Cardiac septum (tissue), 1 donor: ENCODE data around the gene SLC45A1. TPM values are rescaled to one million over a fixed set of nuclear protein-coding genes. Genes with fewer than 3 reads are reported as not detected.

Source experiments
- DNase-seq: peaks from one replicate; pipeline ENCODE4 v3.0.0-alpha.2; 2020; ENCODE audit warnings: low spot score
- intact Hi-C: fragments of 100-400 bp; cut with DNase I; formaldehyde crosslinking; loops from one replicate; pipeline ENCODE4 v1.14.0; 2022
- total RNA-seq: library from RNA; stranded (reverse); fragmentation: NEBNext Ultra II Directional; extraction: Animal tissue kit (Norgen Biotek cat#: 25700); gene quantifications from one replicate; pipeline ENCODE4 v1.2.1, GENCODE V29; 2021
- donor health status: DM: no; HTN: no; CAD: no.

The SLC45A1 gene
- total RNA-seq, 1 donor from 2014 or later: 1.8 TPM

DNA sequence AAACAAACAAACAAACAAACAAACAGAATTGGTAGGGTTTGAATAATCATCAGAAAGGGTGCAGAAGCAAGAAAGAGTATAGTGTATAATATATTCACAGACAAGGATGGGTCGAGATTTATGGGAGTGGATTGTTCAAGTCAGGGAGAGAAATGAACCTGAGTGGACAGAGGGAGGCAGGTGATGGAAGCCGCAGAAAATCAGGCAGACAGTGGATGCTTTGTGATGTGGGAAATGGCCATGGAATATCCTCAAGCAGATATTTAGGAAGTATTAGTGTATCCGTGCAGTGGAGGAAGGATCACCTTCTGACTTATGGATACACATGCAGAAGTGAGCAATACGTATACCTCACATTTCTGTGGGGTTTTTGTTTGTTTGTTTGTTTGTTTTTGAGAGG, 14.0 kb upstream of the SLC45A1 start:
- no peak for DNase-seq
- intact Hi-C loops: no loop called here

DNA sequence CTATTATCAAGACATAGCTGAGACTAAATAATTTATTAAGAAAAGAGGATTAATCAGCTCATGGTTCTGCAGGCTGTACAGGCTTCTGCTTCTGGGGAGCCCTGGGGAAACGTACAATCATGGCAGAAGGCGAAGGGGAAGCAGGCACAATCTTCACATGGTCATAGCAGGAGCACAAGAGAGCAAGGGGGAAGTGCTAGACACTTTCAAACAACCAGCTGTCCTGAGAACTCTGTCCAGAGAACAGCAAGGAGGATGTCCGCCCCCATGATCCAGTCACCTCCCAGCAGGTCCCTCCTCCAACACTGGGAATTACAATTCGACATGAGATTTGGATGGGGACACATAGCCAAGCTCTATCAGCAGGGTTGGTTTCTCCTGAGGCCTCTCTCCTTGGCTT, 10.3 kb upstream of the SLC45A1 start:
- no peak for DNase-seq
- intact Hi-C loops: no loop called here

DNA sequence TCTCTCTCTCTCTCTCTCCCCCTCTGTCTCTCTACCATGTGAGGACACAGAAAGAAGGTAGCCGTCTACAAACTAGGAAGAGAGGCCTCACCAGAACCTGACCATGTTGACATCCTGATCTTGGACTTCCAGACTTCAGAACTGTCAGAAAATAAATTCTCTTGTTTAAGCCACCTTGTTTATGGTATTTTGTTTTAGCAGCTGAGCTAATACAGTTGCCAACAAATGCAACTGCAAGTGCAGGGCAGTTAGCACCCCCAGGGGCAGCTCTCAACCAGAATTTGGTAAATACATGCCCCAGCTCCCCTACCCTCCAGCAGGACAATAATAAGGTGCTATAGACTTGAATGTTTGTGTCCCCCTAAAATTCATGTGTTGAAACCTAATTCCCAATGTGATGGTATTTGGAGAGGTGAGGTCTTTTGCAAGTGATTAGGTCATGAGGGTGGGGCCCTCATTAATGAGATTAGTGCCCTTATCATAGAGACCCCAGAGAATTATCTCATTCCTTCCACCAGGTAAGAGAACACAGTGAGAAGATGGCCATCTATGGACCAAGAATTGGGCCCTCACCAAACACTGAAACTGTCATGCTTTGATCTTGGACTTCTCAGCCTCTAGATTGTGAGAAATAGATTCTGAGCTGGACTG, 6.7 kb upstream of the SLC45A1 start:
- intact Hi-C loops: no loop called here
- DNase-seq: no peak

DNA sequence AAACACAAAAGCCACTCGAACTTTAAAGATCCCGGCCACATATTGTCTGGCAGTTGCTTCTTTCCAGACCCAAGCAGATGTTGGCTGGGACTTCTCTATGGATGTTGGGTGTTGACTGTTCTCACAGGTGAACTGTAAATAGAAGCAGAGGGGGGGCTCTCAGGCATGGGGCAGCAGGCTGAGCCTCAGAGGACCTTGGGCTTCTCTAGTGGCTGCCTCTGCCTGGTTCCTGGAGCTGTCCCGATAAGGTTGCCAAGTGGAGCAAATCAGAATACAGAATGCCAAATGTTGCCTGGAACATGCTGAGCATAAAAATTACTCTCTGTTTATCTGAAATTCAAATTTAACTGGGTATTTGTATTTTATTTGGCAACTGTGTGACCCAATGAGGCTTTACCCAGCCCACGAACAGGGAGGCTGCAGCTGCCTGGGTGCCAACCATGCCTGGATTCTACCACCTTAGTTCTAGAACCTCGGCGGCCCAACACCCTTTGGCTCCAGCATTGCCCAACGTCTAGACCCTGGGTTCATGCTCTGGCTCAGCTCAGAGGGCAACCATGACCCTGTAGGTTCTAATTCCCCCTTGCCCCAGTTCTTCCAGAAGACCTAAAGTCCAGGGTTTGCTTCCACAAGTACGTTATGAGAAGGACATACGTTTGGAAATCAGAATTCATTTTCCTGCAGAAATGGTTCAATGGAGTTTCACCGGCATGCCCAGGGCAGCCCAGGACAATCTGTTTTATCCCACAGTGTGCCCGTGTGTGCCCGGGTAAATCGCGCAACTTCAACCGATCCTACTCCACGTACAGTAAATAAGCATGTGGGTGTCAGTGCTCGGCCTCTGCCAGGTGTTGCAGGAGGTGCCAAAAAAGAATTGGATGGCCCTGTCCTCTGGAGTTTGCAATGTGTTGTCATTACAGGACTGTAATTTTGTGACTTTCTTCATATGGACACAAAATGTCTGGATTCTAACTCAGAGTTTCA, 5.4 kb upstream of the SLC45A1 start:
- DNase-seq: no peak
- intact Hi-C loops: no loop called here

DNA sequence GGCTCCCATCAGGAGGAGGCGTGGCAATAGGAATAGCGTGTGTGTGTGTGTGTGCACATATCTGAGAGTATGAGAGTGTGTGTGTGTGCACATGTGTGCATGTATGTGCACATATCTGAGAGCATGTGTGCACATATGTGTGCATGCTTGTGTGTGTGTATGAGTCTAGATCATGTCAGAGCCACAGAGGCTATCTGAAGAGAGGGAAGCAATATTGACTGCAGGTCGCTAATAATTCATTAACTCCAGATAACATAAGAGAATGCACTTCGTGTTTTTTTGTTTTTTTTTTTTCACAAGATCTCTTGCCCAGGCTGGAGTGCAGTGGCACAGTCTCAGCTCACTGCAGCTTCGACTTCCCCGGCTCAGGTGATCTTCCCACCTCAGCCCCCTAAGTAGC, 4.7 kb upstream of the SLC45A1 start:
- intact Hi-C loops: no loop called here
- no peak for DNase-seq

DNA sequence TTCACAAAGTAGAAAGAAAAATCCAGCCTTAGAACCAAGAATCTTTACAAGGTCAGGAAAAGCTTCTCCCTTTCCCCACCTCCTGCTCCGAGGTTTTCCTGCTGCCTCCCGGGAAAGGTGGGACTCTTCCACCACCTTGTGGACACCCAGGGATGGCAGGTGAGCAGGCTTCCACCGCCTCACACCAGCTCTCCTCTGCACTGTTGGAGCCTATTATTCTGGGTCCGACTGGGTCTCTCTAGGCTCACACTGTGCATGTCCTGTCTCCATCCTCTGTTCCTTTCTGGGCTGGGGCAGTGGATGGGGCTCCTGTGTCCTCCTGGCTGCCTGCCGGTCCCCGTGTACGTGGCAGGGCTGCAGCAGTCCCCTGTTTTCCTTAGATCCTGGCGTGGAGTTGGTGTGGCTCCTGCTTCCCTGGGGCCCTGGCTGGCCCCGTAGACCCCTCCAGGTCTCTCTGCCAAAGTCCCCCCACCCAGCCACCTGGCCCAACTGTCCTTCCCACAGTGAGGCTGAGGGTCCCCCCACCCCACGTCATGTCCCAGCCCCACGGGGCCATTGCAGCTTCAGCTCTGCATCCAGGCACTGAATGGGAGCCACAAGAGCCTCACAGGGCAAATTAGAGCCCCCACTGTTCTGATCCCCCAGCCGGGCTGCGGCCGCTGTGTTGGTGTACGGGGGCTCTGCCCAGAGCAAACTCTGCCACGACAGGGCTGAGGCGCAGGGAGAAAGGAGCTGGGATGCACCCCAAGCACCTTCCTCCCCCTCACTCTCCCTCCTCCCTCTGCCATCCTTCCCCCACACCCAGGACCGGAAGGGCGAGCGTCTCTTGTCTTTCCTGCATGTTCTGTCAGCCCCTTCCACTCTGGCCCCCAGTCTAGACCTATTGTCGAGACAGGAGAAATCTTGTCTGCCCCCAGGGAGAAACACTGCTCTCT, 3.3 kb upstream of the SLC45A1 start:
- intact Hi-C loops: loop anchor here (2.0 kb wide), 2 partner anchors 280 to 332 kb away; no protein-coding TSS in a partner anchor
- DNase-seq: no peak

DNA sequence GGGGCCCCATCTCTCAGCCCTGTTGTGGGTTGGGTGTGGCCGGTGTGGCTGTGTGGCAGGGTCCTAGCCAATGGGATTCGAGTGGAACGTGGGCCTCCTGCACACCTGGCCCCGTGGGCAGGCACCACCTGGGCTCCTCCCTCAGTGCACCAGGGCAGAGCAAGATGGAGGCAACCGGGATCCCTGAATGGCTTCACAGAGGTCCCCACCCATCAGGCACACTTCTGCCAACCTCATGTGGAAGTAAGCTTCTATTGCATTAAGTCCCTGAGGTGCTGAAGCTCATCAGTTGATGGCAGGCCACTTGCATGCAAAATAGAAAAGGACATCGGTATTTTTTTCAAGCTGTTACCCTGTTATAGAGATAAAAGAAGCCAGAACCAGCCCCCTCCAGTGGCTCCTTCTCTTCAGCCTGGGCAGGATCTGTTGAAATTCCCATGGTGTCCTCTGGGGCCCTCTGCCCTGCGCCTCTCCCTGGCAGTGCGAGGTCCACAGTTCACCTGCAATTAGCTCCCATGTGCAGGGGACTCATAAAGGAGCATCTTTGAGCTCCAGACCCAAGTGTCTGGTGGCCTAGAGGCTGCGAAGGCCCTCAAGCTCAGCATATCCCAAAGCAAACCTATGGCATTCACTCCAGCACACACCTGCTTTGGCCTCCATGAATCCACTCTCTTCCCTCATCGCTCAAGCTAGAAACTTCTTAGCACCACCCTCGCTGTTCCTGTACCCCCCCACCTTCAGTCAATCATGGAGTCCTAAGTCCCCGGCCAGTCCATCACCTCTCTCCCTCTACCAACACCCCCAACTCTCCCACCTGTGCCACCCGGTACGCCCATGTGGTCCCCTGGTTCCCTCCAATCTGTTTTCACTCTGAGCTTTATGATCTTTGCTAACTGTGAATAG, 2.1 kb upstream of the SLC45A1 start:
- DNase-seq: no peak
- intact Hi-C loops: loop anchor here (2.0 kb wide), 2 partner anchors 281 to 333 kb away; no protein-coding TSS in a partner anchor

DNA sequence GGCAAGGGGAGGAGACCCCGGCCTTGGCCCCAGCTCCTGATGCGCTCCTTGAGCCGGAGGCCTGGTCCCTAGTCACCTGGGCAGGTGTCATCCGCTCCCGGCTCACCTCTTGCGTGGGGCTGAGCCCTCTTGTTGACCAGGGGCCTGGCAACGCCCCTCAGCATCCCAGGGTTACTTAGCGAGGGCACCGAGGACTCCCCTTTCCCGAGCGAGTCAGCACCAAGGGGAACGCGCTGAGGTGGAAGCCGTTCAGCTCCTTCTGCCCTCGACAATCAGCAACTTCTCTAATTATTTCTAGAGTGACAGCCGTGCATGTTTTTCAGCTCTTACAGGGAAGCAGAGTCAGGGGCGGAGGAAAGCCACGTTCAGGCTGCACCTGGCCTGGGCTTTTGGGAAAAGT, 522 bp downstream of the SLC45A1 start:
- intact Hi-C loops: no loop called here
- no peak for DNase-seq

DNA sequence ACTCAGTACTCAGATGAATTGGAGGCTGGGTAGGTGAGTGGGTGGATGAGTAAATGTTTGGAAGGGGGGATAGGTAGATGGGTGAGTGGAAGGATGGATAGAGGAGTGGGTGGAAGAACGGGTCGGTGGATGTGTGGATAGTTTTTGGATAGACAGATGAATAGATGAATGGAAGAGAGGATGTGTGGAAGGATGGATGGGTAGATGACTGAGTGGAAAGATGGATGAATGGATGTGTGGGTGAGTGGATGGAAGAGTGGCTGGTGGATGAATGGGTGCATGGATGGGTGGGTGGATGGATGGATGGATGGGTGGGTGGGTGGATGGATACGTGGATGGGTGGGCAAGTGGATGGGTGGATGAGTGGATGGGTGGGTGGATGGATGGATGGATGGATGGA, 3.7 kb downstream of the SLC45A1 start:
- DNase-seq: no peak
- intact Hi-C loops: no loop called here

DNA sequence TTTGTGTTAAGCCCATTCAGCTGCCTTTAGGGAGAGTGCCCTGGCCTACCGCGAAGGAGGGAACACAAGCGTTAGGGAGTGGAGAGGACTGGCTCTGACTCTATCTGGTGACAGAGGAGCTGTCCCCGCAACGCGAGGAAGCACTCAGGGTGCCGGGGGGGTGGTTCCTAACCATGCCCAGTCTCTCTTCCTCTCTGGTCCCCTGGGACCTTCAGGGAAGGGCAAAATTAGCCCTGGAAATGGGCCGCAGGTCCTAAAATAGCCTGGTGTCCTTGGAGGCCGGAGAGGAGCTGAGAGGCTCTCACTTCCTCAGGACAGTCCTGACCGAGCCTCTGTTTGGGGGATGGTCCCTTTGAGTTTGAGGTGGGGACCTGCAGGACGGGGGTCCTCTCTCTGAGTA, 5.8 kb downstream of the SLC45A1 start:
- no peak for DNase-seq
- intact Hi-C loops: no loop called here

DNA sequence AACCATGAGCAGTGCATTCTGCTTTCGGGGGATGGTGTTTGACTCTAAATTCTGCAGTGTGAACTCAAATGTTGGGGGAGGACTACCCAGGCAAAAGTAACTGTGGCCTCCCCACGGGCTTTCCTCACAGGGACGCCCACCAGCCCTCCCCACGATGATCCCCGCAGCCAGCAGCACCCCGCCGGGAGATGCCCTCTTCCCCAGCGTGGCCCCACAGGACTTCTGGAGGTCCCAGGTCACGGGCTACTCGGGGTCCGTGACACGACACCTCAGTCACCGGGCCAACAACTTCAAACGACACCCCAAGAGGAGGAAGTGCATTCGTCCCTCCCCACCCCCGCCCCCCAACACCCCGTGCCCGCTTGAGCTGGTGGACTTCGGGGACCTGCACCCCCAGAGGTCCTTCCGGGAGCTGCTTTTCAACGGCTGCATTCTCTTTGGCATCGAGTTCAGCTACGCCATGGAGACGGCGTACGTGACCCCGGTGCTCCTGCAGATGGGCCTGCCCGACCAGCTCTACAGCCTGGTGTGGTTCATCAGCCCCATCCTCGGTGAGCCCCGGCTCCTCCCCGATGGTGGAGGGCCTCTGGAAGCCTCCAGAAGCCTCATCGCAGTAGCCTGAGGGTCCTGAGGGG, 6.4 kb downstream of the SLC45A1 start:
- DNase-seq: no peak
- intact Hi-C loops: no loop called here

DNA sequence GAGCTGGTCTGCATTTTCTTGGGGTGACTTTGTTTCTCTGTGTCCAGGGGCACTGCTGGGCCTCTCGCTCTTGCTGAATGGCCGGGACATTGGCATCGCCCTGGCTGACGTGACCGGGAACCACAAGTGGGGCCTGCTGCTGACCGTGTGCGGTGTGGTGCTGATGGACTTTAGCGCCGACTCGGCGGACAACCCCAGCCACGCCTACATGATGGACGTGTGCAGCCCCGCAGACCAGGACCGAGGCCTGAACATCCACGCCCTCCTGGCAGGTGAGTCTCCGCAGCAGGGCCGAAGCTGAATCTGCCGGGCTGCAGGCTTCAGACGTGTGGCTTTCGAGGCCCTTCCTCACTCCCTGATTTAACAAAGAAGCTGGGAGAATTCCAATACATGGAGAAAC, 7.9 kb downstream of the SLC45A1 start:
- intact Hi-C loops: no loop called here
- no peak for DNase-seq

DNA sequence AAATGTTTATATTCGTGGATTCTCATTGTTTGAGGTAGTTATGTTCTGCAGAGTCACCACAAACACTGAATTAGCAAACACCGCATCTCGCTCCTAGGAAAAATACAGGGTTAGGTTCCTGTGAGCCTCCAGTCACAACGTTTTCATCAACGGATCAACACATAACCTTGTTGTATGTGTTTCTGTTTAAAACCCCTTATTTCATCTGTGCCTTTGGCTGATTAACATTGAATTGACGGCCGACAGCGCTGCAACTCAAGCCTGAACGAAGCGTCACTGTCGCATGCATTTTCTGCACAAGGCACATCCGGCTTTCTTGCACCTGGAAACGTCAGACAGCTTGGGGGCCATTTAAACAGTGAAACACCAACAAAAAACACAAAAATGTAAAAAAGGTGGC, 8.4 kb downstream of the SLC45A1 start:
- intact Hi-C loops: no loop called here
- DNase-seq: no peak

DNA sequence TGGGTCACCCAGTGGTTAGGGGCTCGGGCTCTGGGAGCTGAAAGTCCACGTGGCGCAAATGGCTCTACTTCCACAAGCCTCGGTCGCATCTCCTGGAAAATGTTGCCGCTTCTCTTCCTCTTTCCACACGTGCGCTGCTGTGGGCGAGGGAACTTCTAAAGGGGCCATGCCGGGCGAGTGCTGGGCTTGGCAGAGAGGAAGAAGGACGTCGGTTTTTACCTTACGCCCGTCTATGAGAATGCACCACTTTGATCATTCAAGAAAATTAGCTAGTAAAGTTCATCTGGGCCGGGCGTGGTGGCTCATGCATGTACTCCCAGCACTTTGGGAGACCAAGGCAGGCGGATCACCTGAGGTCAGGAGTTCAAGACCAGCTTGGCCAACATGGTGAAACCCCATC, 10.4 kb downstream of the SLC45A1 start:
- intact Hi-C loops: no loop called here
- DNase-seq: no peak

DNA sequence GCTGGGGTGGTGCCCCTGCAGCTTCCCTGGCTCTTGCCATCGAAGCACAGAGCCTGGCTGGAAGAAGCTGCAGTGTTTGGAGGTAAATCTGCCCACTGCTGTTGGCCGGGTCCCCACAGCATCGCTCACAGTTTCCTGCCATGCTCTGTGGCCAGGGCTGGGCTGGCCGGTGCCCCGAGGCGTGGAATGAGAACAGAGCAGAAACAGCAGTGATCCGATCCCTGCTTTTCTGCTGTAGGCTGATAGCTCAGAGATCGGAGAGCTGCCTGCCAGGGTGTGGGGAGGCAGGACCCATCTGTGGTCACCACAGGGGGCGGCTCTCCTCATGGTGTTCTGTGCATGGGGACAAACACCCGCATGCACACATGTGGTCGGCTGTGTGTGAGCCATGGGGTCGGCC, 11.5 kb downstream of the SLC45A1 start:
- intact Hi-C loops: no loop called here
- DNase-seq: no peak

DNA sequence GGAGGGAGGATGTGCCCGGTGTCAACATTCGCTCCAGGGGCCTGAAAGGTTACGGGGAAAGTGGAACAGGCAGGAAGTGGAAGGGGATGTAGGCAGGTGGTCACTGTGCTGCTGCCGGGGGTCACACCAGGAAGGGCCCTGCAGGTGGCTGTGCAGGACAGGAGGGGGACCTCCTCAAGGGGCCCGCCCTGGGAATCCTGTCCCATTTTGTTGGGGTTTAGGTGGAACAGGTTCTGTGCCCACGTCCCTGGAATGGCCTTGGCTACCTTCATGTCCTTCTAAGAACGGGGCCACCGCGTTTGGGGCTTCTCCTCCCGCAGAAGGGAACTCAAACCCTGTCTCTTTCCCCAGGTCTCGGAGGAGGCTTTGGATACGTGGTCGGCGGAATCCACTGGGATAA, 11.9 kb downstream of the SLC45A1 start:
- intact Hi-C loops: no loop called here
- no peak for DNase-seq

DNA sequence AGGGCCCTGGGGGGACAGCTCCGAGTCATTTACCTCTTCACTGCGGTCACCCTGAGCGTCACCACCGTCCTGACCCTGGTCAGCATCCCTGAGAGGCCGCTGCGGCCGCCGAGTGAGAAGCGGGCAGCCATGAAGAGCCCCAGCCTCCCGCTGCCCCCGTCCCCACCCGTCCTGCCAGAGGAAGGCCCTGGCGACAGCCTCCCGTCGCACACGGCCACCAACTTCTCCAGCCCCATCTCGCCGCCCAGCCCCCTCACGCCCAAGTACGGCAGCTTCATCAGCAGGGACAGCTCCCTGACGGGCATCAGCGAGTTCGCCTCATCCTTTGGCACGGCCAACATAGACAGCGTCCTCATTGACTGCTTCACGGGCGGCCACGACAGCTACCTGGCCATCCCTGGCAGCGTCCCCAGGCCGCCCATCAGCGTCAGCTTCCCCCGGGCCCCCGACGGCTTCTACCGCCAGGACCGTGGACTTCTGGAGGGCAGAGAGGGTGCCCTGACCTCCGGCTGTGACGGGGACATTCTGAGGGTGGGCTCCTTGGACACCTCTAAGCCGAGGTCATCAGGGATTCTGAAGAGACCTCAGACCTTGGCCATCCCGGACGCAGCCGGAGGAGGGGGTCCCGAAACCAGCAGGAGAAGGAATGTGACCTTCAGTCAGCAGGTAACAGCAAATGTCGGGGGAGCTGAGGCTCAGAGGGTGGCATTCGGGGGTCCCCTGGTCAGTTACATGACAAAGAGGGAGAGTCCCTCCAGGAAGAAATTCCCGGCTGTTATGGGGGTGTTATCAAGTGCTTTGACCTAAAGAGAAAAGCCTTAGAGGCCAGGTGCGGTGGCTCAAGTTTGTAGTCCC, 12.6 kb downstream of the SLC45A1 start:
- intact Hi-C loops: no loop called here

DNA sequence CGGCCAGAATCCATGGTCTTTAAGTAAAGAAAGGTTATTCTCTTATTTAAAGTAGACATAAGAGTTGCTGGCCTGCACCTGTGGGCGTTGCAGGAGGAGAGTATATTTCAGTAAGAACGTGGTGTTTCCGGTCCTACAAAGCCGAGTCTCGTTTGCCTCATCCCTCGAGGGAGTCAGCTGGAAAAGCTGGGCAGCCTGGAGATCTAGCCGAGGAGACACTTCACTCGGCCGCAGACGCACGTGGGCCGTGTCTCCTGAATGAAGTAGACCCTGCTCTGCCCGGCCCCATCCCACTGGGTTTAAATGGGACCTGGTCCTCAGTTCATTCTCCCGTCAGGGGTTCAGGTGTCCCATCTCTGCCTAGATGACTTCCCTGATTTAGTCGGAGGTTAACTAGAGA, 14.9 kb downstream of the SLC45A1 start:
- no peak for DNase-seq
- intact Hi-C loops: no loop called here

More for the DNA sequence above, 12.6 kb downstream of the SLC45A1 start:
- no peak for DNase-seq
